PC-3 (cell line): ENCODE data around the gene KCTD16. TPM values are rescaled to one million over a fixed set of nuclear protein-coding genes. Genes with fewer than 3 reads are reported as not detected.

Source experiments
- ATAC-seq: fragments of 200-7000 bp; cut with Tn5 transposase; 2 replicates; pipeline ENCODE4 v1.9.1; 2020; ENCODE audit warnings: mild to moderate bottlenecking, moderate library complexity
- BruUV-seq: library from RNA; stranded (reverse); fragments of 400-500 nt; replicated peaks from 2 replicates; lab custom pipeline; 2021; lab: Mats Ljungman, UMichigan
- CTCF ChIA-PET: fragments of 300-600 bp; sonication (Branson Sonifier 250); formaldehyde crosslinking; loops from one replicate; lab custom pipeline; 2022; ENCODE audit warnings: antibody characterized with exemption; lab: Charles Lee
- POLR2A ChIA-PET: fragments of 300-600 bp; sonication (Branson Sonifier 250); formaldehyde crosslinking; loops from one replicate; lab custom pipeline; 2022; ENCODE audit warnings: antibody characterized with exemption; ENCODE audit not compliant: unreplicated experiment; lab: Charles Lee
- DNase-seq: peaks from one replicate; pipeline ENCODE4 v3.0.0-alpha.2; 2015
- H2AFZ ChIP-seq: fragments of 300-600 bp; sonication (generic); 2 replicates; pipeline ENCODE4 v1.6.0; 2016; ENCODE audit warnings: antibody characterized with exemption, low read length
- H3F3A ChIP-seq: fragments of 300-600 bp; sonication (generic); one replicate; pipeline ENCODE4 v1.6.0; 2017; ENCODE audit warnings: antibody characterized with exemption, low read length, control low read depth, mild to moderate bottlenecking; ENCODE audit not compliant: unreplicated experiment
- H3K27ac ChIP-seq: fragments of 300-600 bp; sonication (generic); 2 replicates; pipeline ENCODE4 v1.5.1; 2016; ENCODE audit warnings: mild to moderate bottlenecking, low read length
- H3K27me3 ChIP-seq: fragments of 300-600 bp; sonication (generic); 2 replicates; pipeline ENCODE4 v1.6.1; 2016; ENCODE audit warnings: low read length, mixed read lengths
- H3K36me3 ChIP-seq: fragments of 300-600 bp; sonication (generic); 2 replicates; pipeline ENCODE4 v1.6.1; 2016; ENCODE audit warnings: low read depth, mixed run types, low read length, mixed read lengths
- H3K4me1 ChIP-seq: fragments of 300-600 bp; sonication (generic); 2 replicates; pipeline ENCODE4 v1.5.1; 2016; ENCODE audit warnings: low read length; ENCODE audit not compliant: insufficient read depth
- H3K4me2 ChIP-seq: fragments of 300-600 bp; sonication (generic); 2 replicates; pipeline ENCODE4 v1.6.0; 2016; ENCODE audit warnings: low read length
- H3K4me3 ChIP-seq: fragments of 300-600 bp; sonication (generic); 2 replicates; pipeline ENCODE4 v1.5.1; 2016; ENCODE audit warnings: mild to moderate bottlenecking, low read length, mixed read lengths
- H3K79me2 ChIP-seq: fragments of 300-600 bp; sonication (generic); 2 replicates; pipeline ENCODE4 v1.6.1; 2017; ENCODE audit warnings: low read length, mixed read lengths
- H3K9ac ChIP-seq: fragments of 300-600 bp; sonication (generic); 2 replicates; pipeline ENCODE4 v1.6.0; 2016; ENCODE audit warnings: mild to moderate bottlenecking, low read length
- H3K9me2 ChIP-seq: fragments of 300-600 bp; sonication (generic); replicated peaks from 2 replicates; pipeline ENCODE4 v1.6.1; 2016; ENCODE audit warnings: mixed run types, low read length, mixed read lengths
- H3K9me3 ChIP-seq: fragments of 300-600 bp; sonication (generic); 2 replicates; pipeline ENCODE4 v1.6.1; 2016; ENCODE audit warnings: low read length, mixed read lengths
- H4K20me1 ChIP-seq: fragments of 300-600 bp; sonication (generic); 2 replicates; pipeline ENCODE4 v1.6.1; 2016; ENCODE audit warnings: low read length, mixed read lengths
- EZH2 ChIP-seq: fragments of 300-600 bp; sonication (generic); IDR thresholded peaks from one replicate; pipeline ENCODE4 v1.6.1; 2017; ENCODE audit warnings: antibody characterized with exemption, mild to moderate bottlenecking, low read length; ENCODE audit not compliant: unreplicated experiment
- EZH2phosphoT487 ChIP-seq: fragments of 300-600 bp; sonication (generic); IDR thresholded peaks from 2 replicates; pipeline ENCODE4 v1.6.1; 2018; ENCODE audit warnings: mild to moderate bottlenecking, antibody characterized with exemption, low read length, borderline replicate concordance
- intact Hi-C: fragments of 100-400 bp; cut with micrococcal nuclease; formaldehyde crosslinking; loops from 2 replicates; pipeline ENCODE4 v1.9.0; 2023
- total RNA-seq: library from RNA; depleted of rRNA; stranded (reverse); fragments of >200 nt; gene quantifications from 2 replicates; pipeline ENCODE4 v1.2.3, GENCODE V29; 2014
- TF ChIP-seq, protein P1 (sequence below): fragments of 300-600 bp; sonication (generic); conservative IDR thresholded peaks from 2 replicates; pipeline ENCODE4 v1.5.1; 2017; ENCODE audit warnings: antibody characterized with exemption, low read depth, mild to moderate bottlenecking, low read length

KCTD16 gene
- total RNA-seq, 1 experiment from 2014 or later = not detected

DNA sequence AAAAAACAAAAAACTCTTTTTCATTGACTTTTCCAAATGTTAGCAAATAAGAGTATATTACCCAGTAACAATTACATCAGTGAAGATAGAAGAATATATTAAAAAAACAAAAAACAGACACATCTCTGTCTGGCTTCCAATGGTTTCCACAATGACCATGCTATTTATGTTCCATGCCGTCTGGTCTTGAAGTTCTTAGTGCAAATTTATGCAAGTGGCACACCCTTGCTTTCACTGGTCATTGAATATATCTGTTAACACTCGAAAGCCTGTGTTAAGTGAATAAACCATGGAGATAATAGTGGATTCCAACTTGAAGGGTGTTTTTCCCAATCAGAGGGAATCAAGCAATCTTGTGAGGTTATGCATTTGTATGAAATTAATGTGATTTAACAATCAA is 291.9 kb downstream of the KCTD16 start:
- Histone ChIP-seq H3K4me2 (no peak overlapping the region), H3F3A (no peaks in the 10 kb centered on the region), H3K9me3 (no peaks in the 10 kb centered on the region), H3K27ac (no peak overlapping the region), H2AFZ (no peak overlapping the region), H3K79me2 (no peaks in the 10 kb centered on the region), H3K4me1 (no peaks in the 10 kb centered on the region), H3K36me3 (no peaks in the 10 kb centered on the region), H3K27me3 (no peaks in the 10 kb centered on the region), H3K9me2 (no peaks in the 10 kb centered on the region), H3K4me3 (no peak overlapping the region), H4K20me1 (no peaks in the 10 kb centered on the region), H3K9ac (no peak overlapping the region)
- TF ChIP-seq, protein P1, sequence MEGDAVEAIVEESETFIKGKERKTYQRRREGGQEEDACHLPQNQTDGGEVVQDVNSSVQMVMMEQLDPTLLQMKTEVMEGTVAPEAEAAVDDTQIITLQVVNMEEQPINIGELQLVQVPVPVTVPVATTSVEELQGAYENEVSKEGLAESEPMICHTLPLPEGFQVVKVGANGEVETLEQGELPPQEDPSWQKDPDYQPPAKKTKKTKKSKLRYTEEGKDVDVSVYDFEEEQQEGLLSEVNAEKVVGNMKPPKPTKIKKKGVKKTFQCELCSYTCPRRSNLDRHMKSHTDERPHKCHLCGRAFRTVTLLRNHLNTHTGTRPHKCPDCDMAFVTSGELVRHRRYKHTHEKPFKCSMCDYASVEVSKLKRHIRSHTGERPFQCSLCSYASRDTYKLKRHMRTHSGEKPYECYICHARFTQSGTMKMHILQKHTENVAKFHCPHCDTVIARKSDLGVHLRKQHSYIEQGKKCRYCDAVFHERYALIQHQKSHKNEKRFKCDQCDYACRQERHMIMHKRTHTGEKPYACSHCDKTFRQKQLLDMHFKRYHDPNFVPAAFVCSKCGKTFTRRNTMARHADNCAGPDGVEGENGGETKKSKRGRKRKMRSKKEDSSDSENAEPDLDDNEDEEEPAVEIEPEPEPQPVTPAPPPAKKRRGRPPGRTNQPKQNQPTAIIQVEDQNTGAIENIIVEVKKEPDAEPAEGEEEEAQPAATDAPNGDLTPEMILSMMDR = no peak
- no peak for TF ChIP-seq EZH2phosphoT487
- no peak for TF ChIP-seq EZH2
- ATAC-seq = no peak
- no peak for DNase-seq
- BruUV-seq = no TSS peak
- intact Hi-C loops = no loop called here
- POLR2A ChIA-PET = no interaction called here
- CTCF ChIA-PET = no interaction called here

DNA sequence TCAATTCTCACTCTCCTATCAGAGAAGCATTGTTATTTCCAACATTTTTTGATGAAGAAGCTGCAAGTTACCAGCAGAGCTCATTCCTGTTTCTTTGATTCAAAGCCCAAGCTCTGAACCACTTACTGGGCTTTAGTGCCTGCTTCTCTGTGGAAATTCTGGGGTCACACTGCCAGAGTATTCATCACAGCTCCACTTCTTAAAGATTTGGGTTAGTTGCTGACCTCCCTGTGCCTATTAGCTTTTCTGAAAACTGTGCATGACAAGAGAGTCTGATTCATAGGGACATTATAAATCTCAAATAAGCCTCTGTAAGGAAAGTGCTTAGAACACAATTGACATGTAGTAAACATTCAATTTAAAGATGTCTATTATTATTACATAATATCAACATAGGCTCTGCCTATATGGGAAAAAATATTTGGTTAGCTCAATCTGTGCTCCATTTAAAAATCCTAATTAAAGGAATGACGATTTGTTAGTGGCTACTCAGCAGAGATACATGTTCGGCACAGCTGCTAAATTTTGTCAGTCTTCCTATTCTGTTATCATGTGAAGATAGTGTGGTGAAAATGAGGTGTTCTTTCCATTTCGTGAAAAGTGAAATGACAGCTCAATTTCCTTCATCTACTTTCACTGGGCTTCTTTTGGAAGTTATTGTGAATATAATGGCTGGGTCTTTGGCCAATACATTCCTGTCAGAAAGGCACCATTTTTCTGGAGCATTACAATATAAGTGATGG is 293.0 kb downstream of the KCTD16 start:
- no TSS peak for BruUV-seq
- Histone ChIP-seq H3K9me2 (no peaks in the 10 kb centered on the region), H3K4me3 (no peak overlapping the region), H3K79me2 (no peaks in the 10 kb centered on the region), H3K4me1 (no peaks in the 10 kb centered on the region), H4K20me1 (no peaks in the 10 kb centered on the region), H3K9me3 (no peaks in the 10 kb centered on the region), H3K27ac (no peak overlapping the region), H3K4me2 (no peak overlapping the region), H3F3A (no peaks in the 10 kb centered on the region), H3K9ac (no peak overlapping the region), H3K27me3 (no peaks in the 10 kb centered on the region), H2AFZ (no peak overlapping the region), H3K36me3 (no peaks in the 10 kb centered on the region)
- ChIA-PET CTCF (no interaction called here), POLR2A (no interaction called here)
- ATAC-seq = no peak
- no peak for TF ChIP-seq EZH2
- TF ChIP-seq, protein P1 = no peak
- intact Hi-C loops = no loop called here
- DNase-seq = no peak

DNA sequence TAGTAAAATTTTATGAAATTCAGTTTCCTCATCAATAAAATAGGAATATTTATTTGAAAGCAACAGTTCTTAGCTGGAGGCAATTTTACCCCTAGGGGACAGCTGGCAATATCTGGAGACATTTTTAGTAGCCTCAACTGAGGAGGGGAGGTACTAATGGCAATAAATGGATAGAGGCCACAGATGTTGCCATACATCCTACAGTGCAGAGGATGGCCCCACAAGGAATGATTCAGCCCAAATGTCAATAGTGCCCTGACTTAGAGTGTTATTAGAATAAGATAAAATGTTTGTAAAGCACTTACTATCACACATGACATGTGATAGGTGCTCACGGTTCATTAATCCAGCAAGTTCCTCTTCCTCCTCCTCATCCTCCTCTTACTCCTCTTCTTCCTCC is 293.6 kb downstream of the KCTD16 start:
- no TSS peak for BruUV-seq
- no peak overlapping the region for H3K4me3 ChIP-seq

More for the DNA sequence above, 293.6 kb downstream of the KCTD16 start:
- Histone ChIP-seq H3K9ac (no peak overlapping the region), H3K27me3 (no peaks in the 10 kb centered on the region), H3K9me2 (no peaks in the 10 kb centered on the region), H3F3A (no peaks in the 10 kb centered on the region), H3K4me1 (no peaks in the 10 kb centered on the region), H3K9me3 (no peaks in the 10 kb centered on the region), H4K20me1 (no peaks in the 10 kb centered on the region), H2AFZ (no peak overlapping the region), H3K27ac (no peak overlapping the region), H3K36me3 (no peaks in the 10 kb centered on the region), H3K79me2 (no peaks in the 10 kb centered on the region), H3K4me2 (no peak overlapping the region)
- ChIA-PET CTCF (no interaction called here), POLR2A (no interaction called here)
- DNase-seq = no peak
- ATAC-seq = no peak
- no peak for TF ChIP-seq EZH2
- TF ChIP-seq, protein P1 = no peak
- no peak for TF ChIP-seq EZH2phosphoT487
- intact Hi-C loops = no loop called here
